ENCODE results near the gene CCDC92.

DNA sequence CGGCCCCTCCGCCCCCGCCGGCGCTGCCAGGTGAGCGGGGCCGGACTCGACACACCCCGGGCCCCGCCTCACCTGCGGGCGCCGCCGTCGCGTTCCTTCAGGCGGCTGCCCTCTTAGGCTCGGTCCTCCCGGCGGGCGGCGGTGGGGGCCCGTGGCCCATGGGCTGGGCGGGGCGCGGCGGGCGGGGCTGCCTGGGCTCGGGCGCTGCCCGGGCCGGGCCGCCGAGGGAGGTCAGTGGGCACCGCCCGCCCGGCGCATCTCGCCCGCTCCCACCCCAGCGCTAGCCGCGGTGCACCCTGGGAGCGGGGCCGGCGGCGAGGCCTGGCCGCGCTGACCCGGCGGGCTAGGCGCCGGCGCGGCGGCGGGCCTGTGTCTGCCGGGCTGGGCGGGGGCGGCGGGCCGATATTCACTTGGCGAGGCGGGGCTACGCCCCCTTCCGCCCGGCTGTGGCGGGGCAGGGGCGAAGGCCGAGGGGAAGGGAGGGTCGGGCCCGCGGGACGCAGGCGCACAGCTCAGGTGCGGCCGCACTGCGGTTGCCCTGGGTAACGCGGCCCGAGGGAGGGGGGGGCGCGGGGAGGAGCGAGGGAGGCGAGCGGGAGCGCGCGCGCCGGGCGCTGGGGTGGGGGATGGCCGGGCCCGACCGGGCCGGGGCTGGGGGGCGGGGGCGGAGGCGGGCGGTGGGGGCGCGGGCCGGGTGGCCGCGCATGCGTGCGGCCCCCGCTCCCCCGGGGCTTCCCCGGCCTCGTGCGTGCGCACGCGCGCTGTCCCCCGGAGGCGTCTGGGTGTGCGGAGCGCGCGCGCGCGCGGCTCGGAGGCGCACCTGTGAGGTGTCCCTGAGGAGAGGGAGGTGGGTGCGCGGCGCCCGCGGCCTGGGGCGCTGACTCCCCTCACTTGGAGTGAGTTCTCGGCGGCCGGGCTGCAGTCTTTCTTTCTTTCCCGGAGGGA lies at the start of gene CCDC92, which contains the start of gene ZNF664:
- TF ChIP-seq, protein P1, sequence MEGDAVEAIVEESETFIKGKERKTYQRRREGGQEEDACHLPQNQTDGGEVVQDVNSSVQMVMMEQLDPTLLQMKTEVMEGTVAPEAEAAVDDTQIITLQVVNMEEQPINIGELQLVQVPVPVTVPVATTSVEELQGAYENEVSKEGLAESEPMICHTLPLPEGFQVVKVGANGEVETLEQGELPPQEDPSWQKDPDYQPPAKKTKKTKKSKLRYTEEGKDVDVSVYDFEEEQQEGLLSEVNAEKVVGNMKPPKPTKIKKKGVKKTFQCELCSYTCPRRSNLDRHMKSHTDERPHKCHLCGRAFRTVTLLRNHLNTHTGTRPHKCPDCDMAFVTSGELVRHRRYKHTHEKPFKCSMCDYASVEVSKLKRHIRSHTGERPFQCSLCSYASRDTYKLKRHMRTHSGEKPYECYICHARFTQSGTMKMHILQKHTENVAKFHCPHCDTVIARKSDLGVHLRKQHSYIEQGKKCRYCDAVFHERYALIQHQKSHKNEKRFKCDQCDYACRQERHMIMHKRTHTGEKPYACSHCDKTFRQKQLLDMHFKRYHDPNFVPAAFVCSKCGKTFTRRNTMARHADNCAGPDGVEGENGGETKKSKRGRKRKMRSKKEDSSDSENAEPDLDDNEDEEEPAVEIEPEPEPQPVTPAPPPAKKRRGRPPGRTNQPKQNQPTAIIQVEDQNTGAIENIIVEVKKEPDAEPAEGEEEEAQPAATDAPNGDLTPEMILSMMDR (IDR thresholded peaks at IDR 0.05), result peak; percentile 37
- TF ChIP-seq EZH2 (IDR thresholded peaks at IDR 0.05) (no peak), EZH2phosphoT487 (IDR thresholded peaks at IDR 0.05) (no peak)
